OCI-LY7 (cell line): ENCODE measurements around the gene OR2V2. TPM values are rescaled to one million over a fixed set of nuclear protein-coding genes. Genes with fewer than 3 reads are reported as not detected.

ENCODE experiments used
- BruUV-seq: library from RNA; stranded (reverse); fragments of 400-500 nt; replicated peaks from 2 replicates; lab custom pipeline; 2021; lab: Mats Ljungman, UMichigan
- CTCF ChIA-PET: fragments of 300-600 bp; sonication (Branson Sonifier 250); formaldehyde crosslinking; loops from one replicate; lab custom pipeline; 2022; ENCODE audit warnings: antibody characterized with exemption; ENCODE audit not compliant: unreplicated experiment; lab: Charles Lee
- POLR2A ChIA-PET: fragments of 300-600 bp; sonication (Branson Sonifier 250); formaldehyde crosslinking; loops from one replicate; lab custom pipeline; 2022; ENCODE audit warnings: antibody characterized with exemption; lab: Charles Lee
- DNase-seq: peaks from one replicate; pipeline ENCODE4 v3.0.0-alpha.2; 2015; ENCODE audit warnings: low spot score
- H2AFZ ChIP-seq: fragments of 200-600 bp; sonication (generic), shearing (Covaris generic); 2 replicates; pipeline ENCODE4 v1.6.1; 2014; ENCODE audit warnings: mild to moderate bottlenecking, antibody characterized with exemption, low read length, moderate library complexity
- H3K27ac ChIP-seq: fragments of 200-600 bp; sonication (generic); 2 replicates; pipeline ENCODE4 v1.5.1; 2014; ENCODE audit warnings: mixed run types, low read depth, mild to moderate bottlenecking, moderate library complexity, low read length, inconsistent platforms; ENCODE audit not compliant: poor library complexity, severe bottlenecking
- H3K36me3 ChIP-seq: fragments of 200-600 bp; sonication (generic); 2 replicates; pipeline ENCODE4 v1.6.1; 2014; ENCODE audit warnings: mild to moderate bottlenecking, antibody characterized with exemption, low read length, moderate library complexity, mixed read lengths; ENCODE audit not compliant: insufficient read depth
- H3K4me1 ChIP-seq: fragments of 200-600 bp; sonication (generic); 2 replicates; pipeline ENCODE4 v1.5.1; 2014; ENCODE audit warnings: mild to moderate bottlenecking, low read length; ENCODE audit not compliant: insufficient read depth, poor library complexity, severe bottlenecking
- H3K4me2 ChIP-seq: fragments of 200-600 bp; sonication (generic); 2 replicates; pipeline ENCODE4 v1.6.1; 2014; ENCODE audit warnings: mild to moderate bottlenecking, low read length
- H3K4me3 ChIP-seq: fragments of 200-600 bp; sonication (generic); 2 replicates; pipeline ENCODE4 v1.5.1; 2014; ENCODE audit warnings: mild to moderate bottlenecking, low read depth, low read length; ENCODE audit not compliant: poor library complexity, severe bottlenecking
- H3K79me2 ChIP-seq: fragments of 200-600 bp; sonication (generic); 2 replicates; pipeline ENCODE4 v1.6.1; 2016; ENCODE audit warnings: low read depth, mild to moderate bottlenecking, low read length, moderate library complexity, mixed read lengths; ENCODE audit not compliant: insufficient read depth
- H3K9me2 ChIP-seq: fragments of 200-600 bp; sonication (generic); 2 replicates; pipeline ENCODE4 v1.6.1; 2016; ENCODE audit warnings: mild to moderate bottlenecking, low read length, mixed read lengths; ENCODE audit not compliant: insufficient read depth
- H3K9me3 ChIP-seq: fragments of 200-600 bp; sonication (generic); 2 replicates; pipeline ENCODE4 v1.6.1; 2014; ENCODE audit warnings: mild to moderate bottlenecking, mixed run types, low read length, mixed read lengths
- H4K20me1 ChIP-seq: fragments of 200-600 bp; sonication (generic); 2 replicates; pipeline ENCODE4 v1.6.1; 2014; ENCODE audit warnings: mild to moderate bottlenecking, antibody characterized with exemption, low read length, moderate library complexity, mixed read lengths; ENCODE audit not compliant: insufficient read depth
- CTCF ChIP-seq: fragments of 200-600 bp; sonication (generic); conservative IDR thresholded peaks from 2 replicates; pipeline ENCODE4 v1.5.1; 2014; ENCODE audit warnings: mild to moderate bottlenecking, antibody characterized with exemption, low read length, moderate library complexity, mixed read lengths
- EZH2phosphoT487 ChIP-seq: fragments of 200-600 bp; sonication (generic); IDR thresholded peaks from 2 replicates; pipeline ENCODE4 v1.6.1; 2018; ENCODE audit warnings: low read depth, borderline replicate concordance, mild to moderate bottlenecking, mixed run types, antibody characterized with exemption, low read length, moderate library complexity, mixed read lengths
- intact Hi-C: fragments of 100-400 bp; cut with micrococcal nuclease; formaldehyde crosslinking; loops from one replicate; pipeline ENCODE4 v1.10.0; 2022; ENCODE audit not compliant: unreplicated experiment
- total RNA-seq, 2 experiments: library from RNA; depleted of rRNA in 1 of 2; stranded (reverse); fragments of >200 nt in 1 of 2; shearing (Covaris generic) in 1 of 2; gene quantifications; 2 replicates each; pipeline ENCODE4 v1.2.3, GENCODE V29; 2014 to 2022

The OR2V2 gene
- total RNA-seq, 2 experiments from 2014 or later = 0.06 TPM; not detected in 1

GRCh38 chr5:181203777-181204112, 56.4 kb downstream of the OR2V2 start:
- ChIA-PET CTCF (no interaction called here), POLR2A (interaction anchor here (0.6 kb wide), 1 partner anchor 1386 kb away, joined by 6 read pairs; no protein-coding TSS in a partner anchor)
- no TSS peak for BruUV-seq
- TF ChIP-seq CTCF (no peak), EZH2phosphoT487 (no peak)
- H3K27ac ChIP-seq = no peak overlapping the region
- no peak for DNase-seq
- no peaks in the 10 kb centered on the region for H3K9me2 ChIP-seq
- H2AFZ ChIP-seq = peak overlapping the region; percentile 37; the same call in 1 of the 2 replicates
- H3K4me1 ChIP-seq = peaks cover 57% of the 10 kb centered on the region
- peak overlapping the region; percentile 59 for H3K4me3 ChIP-seq
- H3K79me2 ChIP-seq = no peaks in the 10 kb centered on the region
- H3K36me3 ChIP-seq = no peaks in the 10 kb centered on the region
- no peaks in the 10 kb centered on the region for H3K9me3 ChIP-seq
- intact Hi-C loops = no loop called here
- H3K4me2 ChIP-seq = peak overlapping the region; percentile 80
- no peaks in the 10 kb centered on the region for H4K20me1 ChIP-seq

GRCh38 chr5:181204113-181204825, 56.9 kb downstream of the OR2V2 start:
- H3K4me3 ChIP-seq = peak overlapping the region; percentile 59
- H3K9me3 ChIP-seq = no peaks in the 10 kb centered on the region
- no peaks in the 10 kb centered on the region for H3K79me2 ChIP-seq
- TF ChIP-seq EZH2phosphoT487 (no peak), CTCF (no peak)
- H3K4me2 ChIP-seq = peak overlapping the region; percentile 80
- ChIA-PET POLR2A (interaction anchor here (0.6 kb wide), 1 partner anchor 1386 kb away, joined by 6 read pairs; no protein-coding TSS in a partner anchor), CTCF (no interaction called here)
- no peak overlapping the region for H3K27ac ChIP-seq
- intact Hi-C loops = no loop called here
- no peaks in the 10 kb centered on the region for H3K36me3 ChIP-seq
- BruUV-seq = no TSS peak
- peak overlapping the region; percentile 37; the same call in 1 of the 2 replicates for H2AFZ ChIP-seq
- H3K9me2 ChIP-seq = no peaks in the 10 kb centered on the region
- no peak for DNase-seq
- H3K4me1 ChIP-seq = peaks cover 51% of the 10 kb centered on the region
- no peaks in the 10 kb centered on the region for H4K20me1 ChIP-seq
